IPS-11a (cell line): ENCODE data around the gene DIPK1A.

ENCODE experiments used
- H3K4me3 ChIP-seq: one replicate; pipeline ENCODE4 v1.5.1; 2013; ENCODE audit warnings: low read depth, low read length, control low read depth

Gene DIPK1A

DNA sequence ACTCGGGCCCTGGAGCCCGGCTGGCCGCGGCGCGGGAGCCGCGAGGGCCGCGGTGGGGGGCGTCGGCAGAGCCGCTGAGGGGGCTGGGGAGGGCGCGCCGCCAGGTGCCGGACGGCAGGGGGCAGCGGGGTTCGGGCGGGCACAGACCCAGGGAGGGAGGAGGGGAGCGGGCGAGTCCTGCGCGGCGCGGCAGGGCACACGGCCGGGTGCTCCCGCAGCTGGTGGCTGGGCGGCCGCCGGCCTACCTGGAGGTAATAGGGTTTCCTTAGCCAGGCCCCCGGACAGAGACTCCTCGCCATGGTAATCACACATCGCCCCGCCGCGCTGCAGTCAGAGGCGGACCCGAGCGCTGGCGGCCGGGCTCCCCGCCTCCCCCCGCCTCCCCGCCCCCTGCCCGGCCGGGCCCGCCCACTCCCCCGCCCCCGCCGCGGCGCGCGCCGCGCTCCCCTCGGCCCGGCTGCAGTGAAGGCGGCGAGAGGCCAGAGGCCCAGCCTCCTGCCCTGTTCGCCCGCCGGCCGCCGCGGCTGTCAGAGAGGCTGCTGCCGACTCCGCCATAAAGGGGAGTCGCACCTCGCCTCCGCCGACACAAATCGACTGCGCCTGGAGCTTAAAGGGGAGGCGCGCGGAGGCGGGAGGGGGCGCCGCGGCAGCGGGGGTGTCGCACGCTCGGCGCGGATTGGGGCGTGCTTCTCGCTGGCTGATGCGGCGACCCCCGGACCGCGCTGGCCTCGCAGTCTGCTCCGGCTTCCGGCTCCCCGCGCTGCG, at the start of gene DIPK1A:
Gene DIPK1A, minus strand, starts transcription at position 332 of the 765 bp plus-strand sequence. Its CDS starts 33 bp downstream, at position 299.
- peak within 1 kb of the TSS; percentile 77 for H3K4me3 ChIP-seq

DNA sequence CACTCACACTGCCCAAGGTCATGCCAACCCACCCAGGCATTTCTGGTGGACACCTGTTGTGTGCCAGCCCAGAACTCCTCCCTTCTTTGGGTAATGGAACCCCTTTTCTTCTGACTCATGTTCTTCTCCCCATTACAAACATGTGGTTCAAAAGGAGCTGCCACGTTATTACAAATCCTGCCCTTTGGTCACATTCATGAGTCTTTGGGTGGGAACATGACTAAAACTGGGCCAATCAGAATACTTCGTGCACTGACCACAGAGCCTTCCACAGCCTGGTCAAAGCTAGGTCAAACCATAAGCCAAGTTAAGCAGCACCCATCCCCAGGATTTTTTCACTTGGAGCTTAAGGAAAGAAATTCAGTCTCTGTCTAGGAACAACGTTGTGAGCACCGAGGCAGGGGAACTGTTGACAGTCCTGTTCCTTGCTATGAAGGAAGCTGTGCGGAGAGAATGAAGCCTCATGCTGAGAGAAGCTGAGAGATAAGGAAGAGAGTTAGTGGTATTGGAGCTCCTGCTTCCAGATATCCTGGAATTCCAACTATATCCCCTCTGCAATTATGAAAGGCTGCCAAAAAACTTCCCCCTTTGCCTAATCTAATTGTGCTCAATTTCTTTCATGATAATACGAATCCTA, 46.8 kb upstream of the DIPK1A start:
- H3K4me3 ChIP-seq: no peak overlapping the region

DNA sequence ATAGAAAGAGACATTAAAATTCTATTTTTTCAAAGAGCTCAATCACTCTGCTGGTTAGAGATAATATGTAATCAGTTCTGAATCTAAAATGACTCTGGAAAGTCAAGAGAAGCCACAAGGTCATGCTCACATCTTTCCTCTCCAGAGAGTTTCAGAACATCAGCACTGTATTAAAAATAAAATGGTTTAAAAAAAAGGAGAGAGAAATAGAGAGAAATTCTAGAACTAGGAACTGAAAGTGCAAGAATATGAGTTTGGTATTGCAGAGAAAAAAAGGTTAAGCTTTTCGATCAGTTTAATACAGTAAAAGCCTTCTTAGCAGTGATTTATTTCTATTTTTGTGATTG, 44.0 kb upstream of the DIPK1A start:
- H3K4me3 ChIP-seq: no peak overlapping the region

DNA sequence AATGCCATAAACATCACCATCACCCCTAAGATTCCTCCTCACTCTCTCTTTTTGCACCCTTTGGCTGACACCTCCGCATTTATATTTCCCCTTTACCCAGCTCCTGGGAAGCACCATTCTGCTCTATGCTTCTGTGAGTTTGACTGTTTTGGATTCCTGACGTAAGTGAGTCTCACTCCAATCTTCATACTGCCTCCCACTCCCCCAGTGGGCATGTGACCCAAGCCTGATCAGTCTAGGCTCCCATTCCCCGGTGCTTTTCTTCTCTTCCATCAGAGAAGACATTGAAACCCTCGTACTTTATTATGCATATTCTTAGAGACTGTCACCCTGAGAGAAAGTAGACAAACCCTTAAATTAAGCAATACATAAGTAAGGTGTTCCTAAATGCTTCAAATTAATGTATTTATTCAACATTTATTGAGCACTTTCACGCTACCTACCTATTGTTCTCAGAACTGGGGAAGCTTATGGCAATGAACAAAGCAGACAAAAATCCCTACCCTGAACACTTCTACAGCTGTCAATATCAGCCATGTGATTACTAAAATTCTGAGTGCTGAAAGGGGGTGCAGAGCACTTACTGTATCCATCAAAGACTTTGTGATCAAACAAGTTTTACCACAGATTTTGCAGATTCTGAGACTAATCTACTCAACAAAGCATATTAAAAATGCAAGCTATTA, 43.4 kb upstream of the DIPK1A start:
- H3K4me3 ChIP-seq: no peak overlapping the region

DNA sequence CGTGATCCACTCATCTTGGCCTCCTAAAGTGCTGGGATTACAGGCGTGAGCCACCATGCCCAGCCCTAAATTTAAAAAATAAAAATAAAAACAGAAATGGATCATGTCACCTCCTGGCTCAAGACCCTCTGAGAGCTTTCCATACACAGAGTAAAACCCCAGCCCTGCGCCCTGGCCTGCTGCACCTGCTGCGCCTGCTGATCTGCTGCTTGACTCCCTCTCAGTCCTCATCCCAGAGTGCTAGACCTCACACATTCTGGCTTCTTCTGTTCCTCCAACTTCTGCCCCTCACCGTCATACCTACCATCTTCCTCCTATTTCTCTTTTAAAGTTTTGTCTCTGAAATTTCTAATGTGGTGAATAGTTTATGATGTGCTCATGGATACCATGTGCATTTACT, 42.7 kb upstream of the DIPK1A start:
- no peak overlapping the region for H3K4me3 ChIP-seq

DNA sequence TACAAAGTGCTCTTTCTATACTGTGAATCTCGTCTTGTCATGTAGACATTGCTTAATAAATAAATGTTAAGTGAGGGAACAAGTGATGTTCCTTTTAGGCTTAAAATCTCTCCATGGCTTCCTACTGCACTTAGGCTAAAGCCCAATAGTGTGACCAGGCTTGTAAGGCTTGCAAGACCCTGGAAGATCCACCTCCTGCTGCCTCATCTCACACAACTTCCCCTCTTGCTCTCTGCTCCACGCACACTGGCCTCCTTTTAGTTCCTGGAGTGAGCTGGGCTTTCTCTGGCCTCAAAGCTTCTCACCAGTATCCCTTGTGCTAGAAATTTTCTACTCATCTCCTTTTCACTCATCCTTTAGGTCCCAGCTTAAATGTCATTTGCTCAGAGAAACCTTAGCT, 41.5 kb upstream of the DIPK1A start:
- no peak overlapping the region for H3K4me3 ChIP-seq

DNA sequence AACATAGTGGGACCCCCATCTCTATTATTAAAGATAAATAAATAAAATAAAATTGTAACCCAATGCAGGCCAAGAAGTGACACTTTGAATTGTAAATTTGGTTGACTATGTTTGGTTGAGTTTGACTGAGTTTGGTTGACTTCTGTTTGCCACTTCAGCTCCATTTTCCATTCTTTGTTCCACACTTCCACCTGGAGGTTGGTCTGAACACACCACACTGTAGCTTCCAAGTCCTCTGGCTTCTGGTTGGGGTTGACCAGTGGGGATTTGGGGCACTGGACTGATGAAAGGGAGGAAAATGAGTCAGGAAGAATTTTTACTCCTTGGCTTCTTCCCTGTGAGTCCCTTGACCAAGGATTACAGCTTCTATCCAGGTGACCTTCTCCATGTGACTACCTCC, 40.6 kb upstream of the DIPK1A start:
- H3K4me3 ChIP-seq: no peak overlapping the region

DNA sequence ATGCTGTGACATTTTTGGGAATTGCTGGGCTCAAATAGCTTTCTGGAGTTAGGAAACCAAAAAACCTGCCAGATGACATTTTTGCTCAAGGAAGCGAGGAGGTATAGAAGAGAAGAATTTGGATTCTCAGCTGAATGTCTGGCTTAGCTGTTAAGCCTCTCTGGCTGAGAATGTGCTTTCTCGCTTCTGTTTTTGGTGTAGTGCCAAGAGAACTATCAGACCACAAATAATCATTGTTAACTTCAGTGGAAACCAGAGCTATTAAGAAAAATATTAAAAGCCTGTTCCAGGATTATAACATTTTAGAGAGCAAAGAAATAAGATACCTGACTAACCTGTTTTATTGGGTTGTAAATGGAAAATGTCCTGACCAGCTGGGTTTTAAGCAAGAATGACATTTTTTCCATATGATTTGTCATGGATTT, 39.5 kb upstream of the DIPK1A start:
- H3K4me3 ChIP-seq: no peak overlapping the region

DNA sequence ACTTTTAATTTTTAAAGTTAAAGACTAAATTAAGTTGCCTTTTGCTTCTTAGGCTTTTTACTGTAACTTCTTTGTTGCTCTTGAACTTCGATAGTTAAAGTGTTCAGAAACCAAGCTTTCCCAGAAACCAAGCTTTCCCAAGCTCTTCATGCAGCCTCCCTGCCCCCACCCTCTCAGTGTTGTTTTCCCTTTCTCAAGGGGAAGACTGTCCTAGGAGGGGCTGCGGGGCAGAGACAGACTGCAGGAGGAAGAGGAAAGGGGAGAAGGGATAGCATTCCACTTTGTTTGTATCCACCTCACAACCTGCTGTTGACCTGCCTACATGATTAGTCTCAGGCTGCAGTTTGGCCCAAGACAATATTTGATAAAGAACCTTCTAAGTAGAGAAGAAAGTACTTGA, 39.0 kb upstream of the DIPK1A start:
- H3K4me3 ChIP-seq: no peak overlapping the region

DNA sequence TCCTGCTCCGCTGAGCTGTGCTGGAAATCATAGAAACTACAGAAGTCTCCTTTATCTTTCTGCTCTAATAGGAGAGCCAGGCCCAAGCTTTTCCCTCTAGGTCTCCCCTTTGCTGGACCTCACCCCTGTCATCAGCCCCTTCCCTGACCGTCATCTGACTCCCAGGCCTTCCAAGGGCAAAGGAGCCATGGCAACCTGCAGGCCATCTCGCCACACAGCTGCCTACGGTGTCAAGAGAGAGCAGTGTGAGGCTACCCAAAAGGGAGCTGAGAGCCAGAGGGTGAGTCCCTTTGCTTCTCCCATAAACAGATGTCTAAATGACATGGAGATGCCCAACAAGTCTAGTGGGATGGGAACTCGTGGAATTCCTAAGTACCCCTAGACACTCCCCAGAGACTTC, 37.6 kb upstream of the DIPK1A start:
- H3K4me3 ChIP-seq: no peak overlapping the region

DNA sequence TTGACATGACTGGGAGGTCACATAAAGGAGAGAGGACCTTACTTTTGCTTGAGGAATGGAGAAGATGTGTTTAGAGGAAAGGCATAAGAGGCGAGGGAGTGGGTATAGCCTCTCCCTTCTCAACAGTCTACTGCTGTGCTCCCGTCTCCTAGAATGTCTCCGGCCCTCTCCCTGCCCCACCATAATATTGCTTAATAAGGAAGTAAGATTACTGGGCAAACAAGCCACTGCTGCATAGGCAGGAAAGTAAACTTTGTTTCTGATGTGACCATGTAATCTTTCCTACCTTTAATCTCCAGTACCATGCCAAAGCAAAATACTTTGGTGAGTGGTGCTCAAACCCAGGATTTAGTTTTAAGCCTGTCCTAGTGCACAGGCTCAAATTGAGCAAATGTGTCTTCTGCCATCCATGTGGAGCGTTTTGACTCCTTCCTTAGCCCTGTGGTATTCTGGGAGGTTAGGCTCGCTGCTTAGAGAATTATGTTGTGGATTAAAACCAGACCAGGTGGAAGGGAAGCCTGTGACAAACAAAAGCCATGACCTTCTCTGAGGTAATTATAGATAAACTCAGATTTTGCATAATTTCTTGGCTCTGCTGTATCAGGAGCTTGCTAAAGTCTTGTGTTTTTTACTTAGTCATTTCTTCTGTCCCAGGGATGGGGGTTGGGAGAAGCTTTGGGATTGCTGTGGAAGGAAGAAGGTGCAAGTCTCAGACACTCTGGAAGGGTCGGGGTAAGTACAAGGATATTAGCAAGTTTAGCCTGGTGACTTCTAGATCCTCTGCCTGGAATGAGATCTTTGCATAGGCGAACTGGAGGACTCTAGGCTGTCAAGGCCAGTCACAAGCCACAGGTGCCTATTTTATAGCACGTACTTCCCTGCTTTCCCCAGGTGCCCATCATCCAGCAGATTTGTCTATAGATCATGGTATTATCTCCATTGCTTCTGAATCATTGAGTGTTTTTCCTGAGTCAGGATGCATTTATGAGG, 34.5 kb upstream of the DIPK1A start:
- H3K4me3 ChIP-seq: no peak overlapping the region

DNA sequence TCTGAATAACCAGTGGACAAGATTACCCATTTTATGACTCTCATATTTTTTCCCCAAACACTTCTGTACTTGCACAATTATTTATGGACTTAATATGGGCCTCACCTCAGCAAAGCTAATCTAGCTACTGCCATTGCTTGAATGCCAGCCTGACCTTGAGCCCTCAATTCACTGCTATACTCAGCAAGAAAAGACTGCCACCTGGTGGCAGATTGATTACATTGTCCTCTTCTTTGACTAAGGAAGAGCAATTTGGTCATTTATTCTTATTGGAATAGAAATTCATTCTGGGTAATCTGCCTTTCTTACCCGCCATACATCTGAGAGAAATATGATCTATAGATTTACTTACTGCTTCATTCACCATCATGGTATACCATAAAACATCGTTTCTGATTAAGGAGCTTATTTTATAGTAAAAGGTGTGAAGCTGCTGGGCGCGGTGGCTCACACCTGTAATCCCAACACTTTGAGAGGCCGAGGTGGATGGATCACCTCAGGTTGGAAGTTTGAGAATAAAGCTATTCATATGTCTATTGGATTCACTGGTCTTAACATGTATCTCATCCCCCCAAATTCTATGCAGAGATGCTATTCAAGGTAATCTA, 32.9 kb upstream of the DIPK1A start:
- no peak overlapping the region for H3K4me3 ChIP-seq

DNA sequence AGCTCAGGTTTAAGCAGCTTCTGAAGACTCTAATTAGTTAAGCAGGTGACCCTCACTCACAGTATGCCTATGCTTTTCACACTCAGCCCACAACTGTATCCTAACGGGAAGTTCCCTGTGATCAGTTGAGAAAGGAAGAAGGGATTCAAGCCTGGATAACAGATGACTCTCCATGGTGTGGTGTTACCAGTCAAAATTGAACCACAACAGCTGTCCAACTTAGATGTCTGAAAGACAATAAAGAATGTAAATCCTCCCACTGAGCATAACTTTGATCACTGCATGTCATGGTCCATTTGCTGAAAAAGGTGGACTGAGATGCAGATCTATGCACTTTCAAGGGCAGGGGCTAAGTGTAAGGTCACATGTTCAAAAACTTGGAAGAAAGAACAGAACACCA, 32.3 kb upstream of the DIPK1A start:
- no peak overlapping the region for H3K4me3 ChIP-seq

DNA sequence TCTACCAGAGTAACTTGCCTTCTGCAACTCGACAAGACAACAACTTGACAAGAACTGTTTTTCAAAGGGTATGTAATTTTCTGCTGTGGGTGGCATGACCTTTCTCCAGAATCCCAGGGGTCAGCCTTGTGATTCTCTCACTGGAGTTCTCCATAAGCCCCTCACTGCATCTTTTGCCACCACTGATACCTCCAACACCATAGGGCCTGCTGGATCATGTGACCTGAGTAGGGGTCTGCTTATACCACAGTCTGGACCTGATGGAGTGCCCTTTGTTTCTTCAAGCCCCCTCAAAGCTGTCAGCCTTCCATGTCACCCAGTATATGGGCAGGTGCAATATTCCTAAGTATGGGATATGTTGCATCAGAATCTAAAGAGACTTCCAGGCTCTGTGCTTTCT, 31.6 kb upstream of the DIPK1A start:
- no peak overlapping the region for H3K4me3 ChIP-seq

DNA sequence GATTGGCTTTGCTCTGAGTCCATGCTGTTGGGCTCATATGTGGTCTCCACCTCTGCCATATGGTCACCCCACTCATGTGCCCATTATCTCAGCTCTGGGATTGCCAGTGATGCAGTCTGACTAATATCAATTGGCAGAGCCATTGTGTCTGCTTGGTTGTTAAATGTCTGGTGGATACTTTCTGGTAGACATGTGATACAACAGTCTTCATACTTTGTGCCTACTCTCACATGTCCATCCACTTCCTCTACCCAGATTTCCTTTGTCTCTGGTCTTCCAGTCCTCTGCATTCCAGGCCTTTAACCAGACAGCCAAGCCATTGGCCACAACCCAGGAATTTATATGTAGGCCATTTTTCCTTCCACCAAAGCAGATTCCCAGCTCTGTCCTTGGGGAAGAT, 30.8 kb upstream of the DIPK1A start:
- H3K4me3 ChIP-seq: no peak overlapping the region

DNA sequence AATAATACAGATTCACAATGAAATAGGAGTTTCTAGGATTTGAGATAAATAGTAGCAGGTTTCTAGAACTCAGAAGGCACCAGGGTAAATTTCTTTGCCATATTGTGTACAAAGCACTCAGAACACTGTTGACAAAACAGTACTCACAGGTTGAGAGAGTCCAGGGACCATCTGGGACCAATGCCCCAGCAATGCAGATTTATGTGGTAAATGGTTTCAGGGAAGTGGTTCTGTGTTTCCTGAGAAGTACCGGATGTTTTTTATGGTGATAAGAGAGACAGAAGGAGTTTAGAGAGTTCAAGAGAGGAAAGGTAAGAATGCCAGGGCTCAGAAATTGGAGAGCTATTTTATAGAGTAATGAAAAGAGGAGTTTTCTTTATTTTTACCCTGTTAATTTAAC, 29.6 kb upstream of the DIPK1A start:
- H3K4me3 ChIP-seq: no peak overlapping the region

DNA sequence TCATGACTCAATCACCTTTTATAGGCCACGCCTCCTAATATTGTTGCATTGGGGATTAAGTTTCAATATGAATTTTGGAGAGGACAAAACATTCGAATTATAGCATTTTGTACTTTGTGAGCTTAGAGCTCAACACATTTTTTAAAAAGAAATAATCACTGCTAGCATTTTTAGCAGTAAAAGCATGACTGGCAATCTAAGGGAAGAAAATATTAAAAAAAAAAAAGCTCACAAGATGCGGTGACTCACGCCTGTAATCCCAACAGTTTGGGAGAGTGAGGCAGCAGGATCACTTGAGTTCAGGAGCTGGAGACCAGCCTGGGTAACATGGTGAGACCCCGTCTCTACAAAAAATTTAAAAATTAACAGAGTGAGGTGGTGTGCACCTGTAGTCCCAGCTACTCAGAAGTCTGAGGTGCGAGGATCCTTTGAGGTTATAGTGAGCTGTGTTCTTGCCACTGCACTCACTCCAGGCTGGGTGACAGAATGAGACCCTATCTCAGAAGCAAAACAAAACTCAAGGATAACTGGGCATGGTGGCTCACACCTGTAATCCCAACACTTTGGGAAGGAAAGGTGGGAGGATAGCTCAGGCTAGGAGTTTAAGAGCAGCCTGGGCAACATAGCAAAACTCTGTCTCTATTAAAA, 28.8 kb upstream of the DIPK1A start:
- no peak overlapping the region for H3K4me3 ChIP-seq

DNA sequence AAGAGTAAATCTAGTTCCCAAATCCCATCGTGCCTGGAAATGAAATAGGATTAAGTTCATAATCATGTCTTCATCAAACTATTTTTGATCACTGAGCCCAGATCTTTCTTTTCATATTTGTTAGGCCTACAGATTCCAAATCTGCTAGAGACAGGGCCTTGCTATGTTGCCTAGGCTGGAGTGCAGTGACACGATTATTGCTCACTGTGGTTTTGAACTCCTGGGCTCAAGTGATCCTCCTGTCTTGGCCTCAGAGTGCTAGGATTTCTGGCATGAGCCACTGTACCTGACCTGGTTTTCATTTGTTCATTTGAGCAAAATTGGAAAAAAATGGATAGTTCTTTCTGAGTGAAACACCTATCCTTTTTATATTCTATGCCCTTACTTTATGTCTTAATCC, 28.0 kb upstream of the DIPK1A start:
- H3K4me3 ChIP-seq: no peak overlapping the region

DNA sequence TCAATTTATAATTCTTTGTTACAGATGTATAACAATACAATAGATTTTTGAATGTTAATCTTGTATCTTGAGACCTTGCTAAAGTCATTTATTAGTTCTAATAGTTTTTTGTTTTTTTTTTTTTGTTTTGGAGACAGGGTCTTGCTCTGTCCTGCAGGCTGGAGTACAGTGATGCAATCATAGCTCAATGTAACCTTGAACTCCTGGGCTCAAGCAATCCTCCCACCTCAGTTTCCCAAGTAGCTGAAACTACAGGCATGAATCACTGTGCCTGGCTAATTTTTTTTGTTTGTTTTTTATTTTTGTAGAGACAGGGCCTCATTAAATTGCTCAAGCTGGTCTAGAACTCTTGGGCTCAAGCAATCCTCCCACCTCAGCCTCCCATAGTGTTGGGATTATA, 26.2 kb upstream of the DIPK1A start:
- no peak overlapping the region for H3K4me3 ChIP-seq

DNA sequence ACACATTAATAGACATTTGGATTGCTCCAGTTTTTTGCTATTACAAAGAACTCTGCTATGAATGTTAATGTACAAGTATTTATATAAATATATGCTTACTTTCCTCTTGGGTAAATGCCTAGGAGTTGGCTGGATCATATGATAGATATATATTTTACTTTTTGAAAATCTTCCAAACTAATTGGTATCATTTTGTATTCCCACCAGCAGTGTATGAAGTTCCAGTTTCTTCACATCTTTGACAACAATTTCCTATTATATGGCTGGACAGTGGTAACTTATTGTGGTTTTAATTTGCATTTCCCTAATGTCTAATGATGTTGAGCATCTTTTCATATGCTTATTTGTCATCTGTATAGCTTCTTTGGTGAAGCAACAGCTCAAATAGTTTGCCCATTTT, 23.8 kb upstream of the DIPK1A start:
- no peak overlapping the region for H3K4me3 ChIP-seq
